Measurements from ENCODE around the gene MMEL1.
"Not testable (repeated sequence)": the region's sequence is repeated elsewhere in the genome, so short reads cannot be mapped to it uniquely, and the experiment has no call there.

MMEL1 gene

DNA sequence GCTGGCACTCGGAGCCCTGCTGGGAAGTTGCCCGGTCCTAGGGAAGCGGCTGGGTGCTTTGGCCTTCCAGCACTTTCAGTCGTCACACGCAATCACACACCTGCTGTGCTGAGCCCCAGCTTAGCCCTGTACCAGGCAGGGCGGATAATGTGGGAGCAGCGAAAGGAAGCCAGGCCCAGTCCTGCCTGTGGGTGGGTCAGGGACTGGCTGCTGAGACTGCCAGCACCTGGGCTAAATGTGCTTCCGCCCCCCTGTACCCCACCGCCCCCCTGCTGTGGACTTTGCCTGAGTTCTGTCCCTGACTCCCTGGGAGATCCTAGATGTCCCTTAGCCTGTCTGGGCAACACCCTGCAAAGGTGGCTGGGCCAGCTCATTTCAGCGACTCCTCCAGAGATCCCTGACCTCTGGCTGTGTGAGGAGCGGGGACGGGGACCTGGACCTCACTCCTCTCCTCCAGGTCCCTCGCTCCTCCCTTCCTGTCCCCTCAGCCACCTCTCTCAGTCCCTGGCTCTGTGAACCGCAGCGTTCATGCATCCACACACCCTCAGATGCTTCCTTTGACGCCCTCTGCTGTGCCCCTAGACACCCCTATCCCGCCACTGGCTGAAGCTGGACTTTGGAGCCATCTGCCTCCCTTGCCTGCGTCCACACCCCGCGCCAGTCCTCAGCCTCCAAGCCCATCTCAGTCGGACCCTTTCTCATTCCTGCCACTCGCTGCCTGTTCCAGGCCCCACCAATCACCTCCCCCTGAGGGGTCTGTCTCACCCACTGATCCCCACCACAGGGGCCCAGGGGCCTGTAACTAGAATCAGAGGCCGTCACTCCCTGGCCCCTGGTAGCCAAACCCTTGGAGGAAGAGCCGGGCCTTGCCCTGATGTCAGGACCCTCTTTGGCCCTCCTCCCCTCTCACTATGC, 1.4 kb downstream of the MMEL1 start:
- TF ChIP-seq ZFX (IDR thresholded peaks at IDR 0.05), result no peak
- no peak overlapping the region for H3K27ac ChIP-seq

DNA sequence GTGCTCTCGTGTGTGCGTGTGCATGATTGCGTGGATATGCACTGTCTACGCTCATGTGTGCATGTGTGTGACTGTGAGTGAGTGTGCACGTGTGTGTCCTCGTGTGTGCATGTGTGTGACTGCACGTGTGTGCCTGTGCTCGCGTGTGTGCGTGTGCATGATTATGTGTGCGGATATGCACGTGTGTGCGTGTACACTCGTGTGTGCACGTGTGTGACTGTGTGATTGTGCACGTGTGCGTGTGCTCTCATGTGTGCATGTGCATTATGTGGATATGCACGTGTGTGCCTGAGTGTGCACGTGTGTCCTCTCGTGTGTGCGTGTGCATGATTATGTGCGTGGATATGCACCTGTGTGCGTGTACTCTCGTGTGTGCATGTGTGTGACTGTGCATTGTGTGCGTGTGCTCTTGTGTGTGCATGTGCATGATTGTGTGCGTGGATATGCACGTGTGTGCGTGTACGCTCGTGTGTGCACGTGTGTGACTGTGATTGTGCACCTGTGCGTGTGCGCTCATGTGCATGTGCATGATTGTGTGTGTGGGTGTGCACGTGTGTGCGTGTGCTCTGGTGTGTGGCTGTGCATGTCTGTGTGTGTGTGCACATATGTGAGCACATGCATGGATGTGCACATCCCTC, 2.2 kb downstream of the MMEL1 start:
- no peak for TF ChIP-seq ZFX (IDR thresholded peaks at IDR 0.05)
- no peak for TF ChIP-seq CTCF (conservative IDR thresholded peaks at IDR 0.05)
- no peak overlapping the region for H3K27ac ChIP-seq

- no peak overlapping the region for H3K27ac ChIP-seq
- TF ChIP-seq ZFX (IDR thresholded peaks at IDR 0.05), result no peak
- TF ChIP-seq CTCF (conservative IDR thresholded peaks at IDR 0.05), result no peak
These were observed 3.0 kb downstream of the MMEL1 start for GRCh38 chr1:2629627-2630497.

DNA sequence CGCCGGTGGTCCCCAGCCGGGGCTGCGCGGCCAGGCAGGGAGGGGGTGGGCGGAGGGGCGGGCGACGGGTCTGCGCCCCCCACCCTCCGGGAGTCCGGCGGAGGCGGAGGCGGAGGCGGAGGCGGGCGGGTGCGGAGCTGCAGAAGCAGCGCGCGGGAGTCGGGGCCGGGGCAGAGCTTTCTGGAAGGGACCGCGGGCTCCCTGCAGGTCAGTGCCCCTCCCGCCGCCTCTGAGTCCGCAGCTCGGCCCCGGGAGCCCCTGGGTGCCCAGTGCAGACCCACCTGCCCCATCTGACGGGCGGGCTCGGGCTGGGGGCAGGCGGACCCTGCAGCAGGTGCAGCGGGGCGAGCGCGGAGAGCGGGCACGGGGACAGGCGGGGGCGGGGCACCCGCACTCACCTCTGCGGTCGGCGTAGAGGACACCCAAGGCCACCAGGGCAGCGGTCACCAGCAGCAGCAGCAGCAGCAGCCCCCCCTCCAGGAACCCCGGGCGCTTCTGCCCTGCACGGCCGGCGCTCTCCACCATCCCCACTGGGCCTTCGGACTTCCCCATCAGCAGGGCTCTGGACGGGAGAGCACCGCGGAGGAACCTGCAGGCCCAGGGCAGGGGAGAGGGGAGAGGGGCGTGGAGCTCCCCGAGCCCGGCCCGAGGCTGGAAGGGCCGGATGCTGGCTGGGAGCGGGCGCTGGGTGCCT, 3.7 kb downstream of the MMEL1 start:
- H3K27ac ChIP-seq, result no peak overlapping the region
- TF ChIP-seq CTCF (conservative IDR thresholded peaks at IDR 0.05) (no peak), ZFX (IDR thresholded peaks at IDR 0.05) (no peak)

DNA sequence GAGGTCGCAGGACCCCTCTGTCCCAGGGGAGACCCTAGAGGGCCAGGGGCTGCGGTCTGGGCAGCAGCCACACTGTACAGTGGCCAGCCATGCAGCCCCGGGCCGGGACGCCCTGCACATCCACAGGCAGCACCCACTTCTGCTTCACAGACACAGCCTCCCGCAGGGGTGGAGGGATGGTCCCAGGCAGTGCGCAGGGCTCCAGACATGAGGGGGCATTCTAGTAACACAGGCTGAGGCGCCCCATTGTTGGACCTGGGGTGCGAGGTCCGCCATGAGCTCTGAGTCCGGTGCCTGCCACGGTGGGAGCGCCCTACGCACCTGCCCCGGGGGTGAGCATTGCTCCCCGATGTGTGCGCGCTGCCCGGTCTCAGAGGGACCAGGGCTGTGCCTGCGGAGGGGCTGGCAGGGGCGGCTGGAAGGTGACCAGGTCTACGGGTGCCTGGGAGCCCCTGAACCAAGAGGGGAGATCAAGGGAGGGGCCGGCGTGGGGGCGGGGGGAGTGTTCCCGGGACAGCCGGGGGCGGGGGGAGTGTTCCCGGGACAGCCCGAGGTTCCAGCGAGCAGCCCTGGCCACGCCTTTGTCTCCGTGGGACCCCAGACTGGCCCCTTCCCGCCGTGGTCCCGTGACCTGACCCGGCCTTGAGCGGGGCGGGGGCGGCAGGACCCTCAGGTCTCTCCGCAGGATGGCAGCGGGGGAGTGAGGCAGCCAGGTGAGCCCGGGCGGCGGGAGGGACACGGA, 4.5 kb downstream of the MMEL1 start:
- TF ChIP-seq ZFX (IDR thresholded peaks at IDR 0.05) (no peak), CTCF (conservative IDR thresholded peaks at IDR 0.05) (no peak)
- no peak overlapping the region for H3K27ac ChIP-seq

- no peak overlapping the region for H3K27ac ChIP-seq
- TF ChIP-seq CTCF (conservative IDR thresholded peaks at IDR 0.05), result no peak
- no peak for TF ChIP-seq ZFX (IDR thresholded peaks at IDR 0.05)
These were observed 5.1 kb downstream of the MMEL1 start for GRCh38 chr1:2627746-2628145.

GRCh38 chr1:2625748-2626147, 7.1 kb downstream of the MMEL1 start:
- H3K27ac ChIP-seq, result not testable (repeated sequence)

Data from C4-2B (cell line).